ENCODE measurements around the gene ZSCAN21.

Gene ZSCAN21

GRCh38 chr7:100069991-100070390, 20.4 kb downstream of the ZSCAN21 start:
- H3K4me3 ChIP-seq (ENCODE audit: low read depth, low read length) = no peak overlapping the region
- DNase-seq (ENCODE audit: low read depth) = no peak

- no peak for DNase-seq (ENCODE audit: low read depth)
- no peak overlapping the region for H3K4me3 ChIP-seq (ENCODE audit: low read depth, low read length)
Measured at GRCh38 chr7:100071018-100071723, 21.6 kb downstream of the ZSCAN21 start.

- no peak for DNase-seq (ENCODE audit: low read depth)
- no peak overlapping the region for H3K4me3 ChIP-seq (ENCODE audit: low read depth, low read length)
Measured at GRCh38 chr7:100072462-100072861, 22.9 kb downstream of the ZSCAN21 start.

- DNase-seq (ENCODE audit: low read depth) = no peak
- H3K4me3 ChIP-seq (ENCODE audit: low read depth, low read length) = no peak overlapping the region
Measured at GRCh38 chr7:100074841-100075240, 25.3 kb downstream of the ZSCAN21 start.

GRCh38 chr7:100075418-100075817, 25.8 kb downstream of the ZSCAN21 start:
- no peak overlapping the region for H3K4me3 ChIP-seq (ENCODE audit: low read depth, low read length)
- DNase-seq (ENCODE audit: low read depth) = no peak

- no peak overlapping the region for H3K4me3 ChIP-seq (ENCODE audit: low read depth, low read length)
- DNase-seq (ENCODE audit: low read depth) = no peak
Measured at GRCh38 chr7:100077205-100077604, 27.6 kb downstream of the ZSCAN21 start.

- DNase-seq (ENCODE audit: low read depth) = no peak
- no peak overlapping the region for H3K4me3 ChIP-seq (ENCODE audit: low read depth, low read length)
Measured at GRCh38 chr7:100079024-100079560, 29.5 kb downstream of the ZSCAN21 start.

GRCh38 chr7:100080907-100081534, 31.4 kb downstream of the ZSCAN21 start:
- peak overlapping the region; percentile 95 for H3K4me3 ChIP-seq (ENCODE audit: low read depth, low read length)
- no peak for DNase-seq (ENCODE audit: low read depth)

GRCh38 chr7:100081535-100082102, 32.0 kb downstream of the ZSCAN21 start, which contains the start of gene ZNF3:
Gene ZNF3, minus strand, starts transcription at chr7:100081723. Its CDS starts 4,366 bp downstream, at chr7:100077357.
- H3K4me3 ChIP-seq (ENCODE audit: low read depth, low read length) = peak within 1 kb of the TSS; percentile 95
- peak; percentile 97 for DNase-seq (ENCODE audit: low read depth)

- no peak overlapping the region for H3K4me3 ChIP-seq (ENCODE audit: low read depth, low read length)
- DNase-seq (ENCODE audit: low read depth) = no peak
Measured at GRCh38 chr7:100082978-100083377, 33.4 kb downstream of the ZSCAN21 start.

GRCh38 chr7:100085515-100085914, 35.9 kb downstream of the ZSCAN21 start:
- no peak for DNase-seq (ENCODE audit: low read depth)
- H3K4me3 ChIP-seq (ENCODE audit: low read depth, low read length) = no peak overlapping the region

- H3K4me3 ChIP-seq (ENCODE audit: low read depth, low read length) = no peak overlapping the region
- DNase-seq (ENCODE audit: low read depth) = peak; percentile 84
Measured at GRCh38 chr7:100087055-100087750, 37.6 kb downstream of the ZSCAN21 start.

- DNase-seq (ENCODE audit: low read depth) = no peak
- peak overlapping the region; percentile 76 for H3K4me3 ChIP-seq (ENCODE audit: low read depth, low read length)
Measured at GRCh38 chr7:100088095-100088620, 38.6 kb downstream of the ZSCAN21 start.

GRCh38 chr7:100088621-100089457, 39.3 kb downstream of the ZSCAN21 start, which contains the start of gene COPS6:
Gene COPS6, plus strand, starts transcription at chr7:100088969. Its CDS starts 22 bp downstream, at chr7:100088991.
- DNase-seq (ENCODE audit: low read depth) = no peak
- peak within 1 kb of the TSS; percentile 76 for H3K4me3 ChIP-seq (ENCODE audit: low read depth, low read length)

GRCh38 chr7:100089458-100090196, 40.1 kb downstream of the ZSCAN21 start:
- no peak for DNase-seq (ENCODE audit: low read depth)
- H3K4me3 ChIP-seq (ENCODE audit: low read depth, low read length) = peak overlapping the region; percentile 76

GRCh38 chr7:100090527-100091410, 41.2 kb downstream of the ZSCAN21 start:
- H3K4me3 ChIP-seq (ENCODE audit: low read depth, low read length) = no peak overlapping the region
- DNase-seq (ENCODE audit: low read depth) = no peak

All from skeletal muscle cell (primary cell).